Endodermal cell (in vitro differentiated cells): ENCODE results near the gene SLC44A4. TPM values are rescaled to one million over a fixed set of nuclear protein-coding genes. Genes with fewer than 3 reads are reported as not detected.
A peak's percentile ranks its signal among the peaks of the same experiment; 100 is the strongest.
"Not testable (repeated sequence)": the region's sequence is repeated elsewhere in the genome, so short reads cannot be mapped to it uniquely, and the experiment has no call there.

ENCODE experiments used
- DNase-seq: peaks from one replicate; pipeline ENCODE4 v3.0.0-alpha.2; 2017
- H3K27ac ChIP-seq: 2 replicates; pipeline ENCODE4 v1.5.1; 2013; ENCODE audit warnings: mild to moderate bottlenecking, low read depth, low read length, moderate library complexity
- H3K27me3 ChIP-seq: 2 replicates; pipeline ENCODE4 v1.6.1; 2013; ENCODE audit warnings: mild to moderate bottlenecking, low read length, moderate library complexity; ENCODE audit not compliant: insufficient read depth, control insufficient read depth, poor library complexity, severe bottlenecking
- H3K36me3 ChIP-seq: 2 replicates; pipeline ENCODE4 v1.7.0; 2013; ENCODE audit warnings: mild to moderate bottlenecking, low read length, moderate library complexity; ENCODE audit not compliant: control insufficient read depth, insufficient read depth
- H3K4me1 ChIP-seq: one replicate; pipeline ENCODE4 v1.7.0; 2013; ENCODE audit warnings: low read length; ENCODE audit not compliant: control insufficient read depth, insufficient read depth
- H3K4me3 ChIP-seq: 2 replicates; pipeline ENCODE4 v1.5.1; 2013; ENCODE audit warnings: mild to moderate bottlenecking, low read length, moderate library complexity
- H3K9ac ChIP-seq: 2 replicates; pipeline ENCODE4 v1.6.1; 2013; ENCODE audit warnings: mild to moderate bottlenecking, low read length, moderate library complexity; ENCODE audit not compliant: poor library complexity, severe bottlenecking; ENCODE audit errors: extremely low read depth
- H3K9me3 ChIP-seq: 2 replicates; pipeline ENCODE4 v1.6.1; 2013; ENCODE audit warnings: mild to moderate bottlenecking, low read length, moderate library complexity; ENCODE audit not compliant: control insufficient read depth
- H3K27ac Mint-ChIP-seq: 2 replicates; pipeline ENCODE4 v1.8.0; 2020; ENCODE audit warnings: mixed read lengths
- H3K27me3 Mint-ChIP-seq: 2 replicates; pipeline ENCODE4 v1.8.0; 2021; ENCODE audit warnings: mild to moderate bottlenecking, mixed read lengths; ENCODE audit not compliant: insufficient read depth
- H3K36me3 Mint-ChIP-seq: 2 replicates; pipeline ENCODE4 v1.8.0; 2020; ENCODE audit warnings: low read depth, mixed read lengths
- H3K4me1 Mint-ChIP-seq: 2 replicates; pipeline ENCODE4 v1.8.0; 2020; ENCODE audit warnings: mixed read lengths
- H3K4me3 Mint-ChIP-seq: 2 replicates; pipeline ENCODE4 v1.8.0; 2020; ENCODE audit warnings: mild to moderate bottlenecking, moderate library complexity, mixed read lengths
- H3K9me3 Mint-ChIP-seq: 2 replicates; pipeline ENCODE4 v1.8.0; 2020; ENCODE audit warnings: mild to moderate bottlenecking, mixed read lengths
- WGBS, 2 experiments: methylation state at CpG; one replicate each; pipeline versions ENCODE4 v1.1.5 to v1.1.7; 2013; ENCODE audit warnings: missing lambda C conversion rate in 2 of 2, mixed read lengths in 1 of 2; ENCODE audit not compliant: insufficient coverage in 1 of 2, insufficient read length in 1 of 2; 5-methylcytosine and 5-hydroxymethylcytosine counted together
- total RNA-seq, 2 donors: library from RNA; stranded (reverse); fragmentation: NEBNext Ultra II Directional in 1 of 2; extraction: Animal tissue kit (Norgen Biotek cat#: 25700) in 1 of 2; gene quantifications; 2 replicates in 1 of 2; 3 replicates in 1 of 2; pipeline ENCODE4 v1.2.1, GENCODE V29; 2021
- TF ChIP-seq, protein P1 (sequence below): fragments of 200-600 bp; sonication (generic); conservative IDR thresholded peaks from 2 replicates; pipeline ENCODE4 v1.5.0; 2021; ENCODE audit warnings: antibody characterized with exemption, mild to moderate bottlenecking

Gene SLC44A4
- total RNA-seq, 2 donors from 2014 or later: 1.3 to 3.6 TPM

DNA sequence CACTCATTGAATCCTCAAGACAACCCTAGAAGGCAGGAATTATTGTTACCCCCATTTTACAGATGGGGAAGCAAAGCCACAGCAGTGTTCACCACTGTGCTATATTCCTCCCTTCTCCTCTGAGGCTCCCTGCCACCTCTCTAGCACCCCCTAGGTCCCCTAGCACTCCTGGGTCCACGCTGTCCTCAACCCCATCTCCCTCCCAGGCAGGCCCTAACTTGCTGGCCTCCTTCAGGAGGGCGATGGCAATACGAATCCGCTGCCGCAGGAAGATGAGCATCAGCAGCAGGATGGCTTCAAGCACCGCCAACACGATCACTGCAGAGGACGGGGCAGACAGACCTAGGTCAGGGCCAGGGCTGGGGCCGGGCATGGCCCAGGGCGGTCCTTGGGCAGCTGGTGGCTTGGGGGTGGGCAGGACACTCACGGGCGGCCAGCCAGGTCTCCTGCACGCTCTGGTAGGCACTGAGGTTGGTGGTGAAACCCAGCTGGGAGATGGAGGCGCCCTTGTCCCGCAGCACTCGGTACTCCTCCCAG lies 8.3 kb downstream of the SLC44A4 start:
- Mint-ChIP-seq H3K4me3 (no peak overlapping the region), H3K9me3 (no peaks in the 10 kb centered on the region), H3K36me3 (no peaks in the 10 kb centered on the region), H3K27me3 (peaks cover 7% of the 10 kb centered on the region), H3K4me1 (no peaks in the 10 kb centered on the region), H3K27ac (no peak overlapping the region)
- Histone ChIP-seq H3K9ac (no peak overlapping the region), H3K27ac (no peak overlapping the region), H3K36me3 (no peaks in the 10 kb centered on the region), H3K4me1 (no peaks in the 10 kb centered on the region), H3K27me3 (no peaks in the 10 kb centered on the region), H3K4me3 (no peak overlapping the region), H3K9me3 (no peaks in the 10 kb centered on the region)
- WGBS, 2 experiments: 89 to 96% methylated on average over 10 to 16 of the region's 16 CpGs
- peak; percentile 67 for DNase-seq
- TF ChIP-seq, protein P1, sequence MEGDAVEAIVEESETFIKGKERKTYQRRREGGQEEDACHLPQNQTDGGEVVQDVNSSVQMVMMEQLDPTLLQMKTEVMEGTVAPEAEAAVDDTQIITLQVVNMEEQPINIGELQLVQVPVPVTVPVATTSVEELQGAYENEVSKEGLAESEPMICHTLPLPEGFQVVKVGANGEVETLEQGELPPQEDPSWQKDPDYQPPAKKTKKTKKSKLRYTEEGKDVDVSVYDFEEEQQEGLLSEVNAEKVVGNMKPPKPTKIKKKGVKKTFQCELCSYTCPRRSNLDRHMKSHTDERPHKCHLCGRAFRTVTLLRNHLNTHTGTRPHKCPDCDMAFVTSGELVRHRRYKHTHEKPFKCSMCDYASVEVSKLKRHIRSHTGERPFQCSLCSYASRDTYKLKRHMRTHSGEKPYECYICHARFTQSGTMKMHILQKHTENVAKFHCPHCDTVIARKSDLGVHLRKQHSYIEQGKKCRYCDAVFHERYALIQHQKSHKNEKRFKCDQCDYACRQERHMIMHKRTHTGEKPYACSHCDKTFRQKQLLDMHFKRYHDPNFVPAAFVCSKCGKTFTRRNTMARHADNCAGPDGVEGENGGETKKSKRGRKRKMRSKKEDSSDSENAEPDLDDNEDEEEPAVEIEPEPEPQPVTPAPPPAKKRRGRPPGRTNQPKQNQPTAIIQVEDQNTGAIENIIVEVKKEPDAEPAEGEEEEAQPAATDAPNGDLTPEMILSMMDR: peak; percentile 54

- no peak overlapping the region for H3K9ac ChIP-seq
- WGBS, 2 experiments: 73 to 94% methylated on average over 2 to 8 of the region's 8 CpGs
- peaks cover 7% of the 10 kb centered on the region for H3K27me3 Mint-ChIP-seq
- no peaks in the 10 kb centered on the region for H3K9me3 Mint-ChIP-seq
- no peaks in the 10 kb centered on the region for H3K36me3 ChIP-seq
- H3K36me3 Mint-ChIP-seq: no peaks in the 10 kb centered on the region
- H3K4me1 Mint-ChIP-seq: peaks cover 3% of the 10 kb centered on the region
- no peak overlapping the region for H3K27ac ChIP-seq
- H3K4me3 Mint-ChIP-seq: no peak overlapping the region
- H3K27ac Mint-ChIP-seq: no peak overlapping the region
- TF ChIP-seq, protein P1: no peak
- DNase-seq: no peak
- no peak overlapping the region for H3K4me3 ChIP-seq
- no peaks in the 10 kb centered on the region for H3K9me3 ChIP-seq
- no peaks in the 10 kb centered on the region for H3K4me1 ChIP-seq
- H3K27me3 ChIP-seq: no peaks in the 10 kb centered on the region
Observed at GRCh38 chr6:31869343-31869742, 9.5 kb downstream of the SLC44A4 start.

DNA sequence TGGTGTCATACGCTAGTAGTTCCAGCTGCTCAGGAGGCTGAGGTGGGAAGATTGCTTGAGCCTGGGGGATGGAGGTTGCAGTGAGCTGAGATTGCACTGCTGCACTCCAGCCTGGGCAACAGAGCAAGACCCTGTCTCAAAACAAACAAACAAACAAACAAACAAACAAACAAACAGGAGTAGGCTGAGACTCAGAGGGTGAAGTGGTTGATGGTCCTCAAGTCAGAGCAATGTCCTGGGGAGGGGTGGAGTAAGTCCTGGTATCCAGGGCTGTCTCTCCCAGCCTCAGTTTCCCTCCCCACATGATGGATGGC lies 10.2 kb downstream of the SLC44A4 start:
- H3K27me3 Mint-ChIP-seq, H3K36me3 ChIP-seq, H3K9me3 ChIP-seq, H3K4me1 ChIP-seq, H3K4me3 Mint-ChIP-seq, H3K9ac ChIP-seq, H3K9me3 Mint-ChIP-seq, H3K4me1 Mint-ChIP-seq, H3K27me3 ChIP-seq, H3K4me3 ChIP-seq, H3K27ac Mint-ChIP-seq, DNase-seq, H3K36me3 Mint-ChIP-seq, H3K27ac ChIP-seq: not testable (repeated sequence)
- WGBS, 2 experiments: 75 to 96% methylated on average over 1 of the region's 1 CpG
